ENCODE measurements around the gene ANKRD42. TPM values are rescaled to one million over a fixed set of nuclear protein-coding genes. Genes with fewer than 3 reads are reported as not detected.
"Not testable (repeated sequence)": the region's sequence is repeated elsewhere in the genome, so short reads cannot be mapped to it uniquely, and the experiment has no call there.

Gene ANKRD42
- total RNA-seq, 1 donor from 2014 or later = 9.8 TPM

- Mint-ChIP-seq H3K4me3 (ENCODE audit: unreplicated experiment) (peak overlapping the region; percentile 98), H3K27me3 (ENCODE audit: unreplicated experiment) (no peaks in the 10 kb centered on the region), H3K4me1 (ENCODE audit: unreplicated experiment) (peaks cover 36% of the 10 kb centered on the region), H3K36me3 (ENCODE audit: unreplicated experiment) (peaks cover 20% of the 10 kb centered on the region), H3K9me3 (ENCODE audit: unreplicated experiment) (no peaks in the 10 kb centered on the region), H3K27ac (ENCODE audit: unreplicated experiment) (peak overlapping the region; percentile 98)
- DNase-seq (ENCODE audit: extremely low spot score, unreplicated experiment) = no peak
- TF ChIP-seq CTCF (IDR thresholded peaks at IDR 0.05) = no peak
Measured at GRCh38 chr11:83195649-83196048, 2.1 kb downstream of the ANKRD42 start.

GRCh38 chr11:83200035-83200434, 6.5 kb downstream of the ANKRD42 start:
- no peaks in the 10 kb centered on the region for H3K27me3 Mint-ChIP-seq (ENCODE audit: unreplicated experiment)
- peaks cover 18% of the 10 kb centered on the region for H3K4me1 Mint-ChIP-seq (ENCODE audit: unreplicated experiment)
- H3K27ac Mint-ChIP-seq (ENCODE audit: unreplicated experiment) = no peak overlapping the region
- peaks cover 3% of the 10 kb centered on the region for H3K9me3 Mint-ChIP-seq (ENCODE audit: unreplicated experiment)
- H3K36me3 Mint-ChIP-seq (ENCODE audit: unreplicated experiment) = peaks cover 30% of the 10 kb centered on the region
- DNase-seq (ENCODE audit: extremely low spot score, unreplicated experiment) = no peak
- H3K4me3 Mint-ChIP-seq (ENCODE audit: unreplicated experiment) = no peak overlapping the region
- TF ChIP-seq CTCF (IDR thresholded peaks at IDR 0.05) = no peak

GRCh38 chr11:83205608-83206185, 12.2 kb downstream of the ANKRD42 start:
- TF ChIP-seq CTCF (IDR thresholded peaks at IDR 0.05) = no peak
- Mint-ChIP-seq H3K36me3 (ENCODE audit: unreplicated experiment) (peaks cover 32% of the 10 kb centered on the region), H3K9me3 (ENCODE audit: unreplicated experiment) (peaks cover 3% of the 10 kb centered on the region)

GRCh38 chr11:83206221-83206620, 12.7 kb downstream of the ANKRD42 start:
- Mint-ChIP-seq H3K4me3 (ENCODE audit: unreplicated experiment) (no peak overlapping the region), H3K27ac (ENCODE audit: unreplicated experiment) (no peak overlapping the region), H3K27me3 (ENCODE audit: unreplicated experiment) (no peaks in the 10 kb centered on the region), H3K36me3 (ENCODE audit: unreplicated experiment) (peaks cover 29% of the 10 kb centered on the region), H3K4me1 (ENCODE audit: unreplicated experiment) (no peaks in the 10 kb centered on the region), H3K9me3 (ENCODE audit: unreplicated experiment) (peaks cover 3% of the 10 kb centered on the region)
- TF ChIP-seq CTCF (IDR thresholded peaks at IDR 0.05) = no peak
- no peak for DNase-seq (ENCODE audit: extremely low spot score, unreplicated experiment)

More at GRCh38 chr11:83205608-83206185, 12.2 kb downstream of the ANKRD42 start:
- H3K27me3 Mint-ChIP-seq (ENCODE audit: unreplicated experiment) = no peaks in the 10 kb centered on the region
- DNase-seq (ENCODE audit: extremely low spot score, unreplicated experiment) = no peak
- H3K4me1 Mint-ChIP-seq (ENCODE audit: unreplicated experiment) = no peaks in the 10 kb centered on the region
- no peak overlapping the region for H3K27ac Mint-ChIP-seq (ENCODE audit: unreplicated experiment)
- no peak overlapping the region for H3K4me3 Mint-ChIP-seq (ENCODE audit: unreplicated experiment)

GRCh38 chr11:83206771-83207382, 13.4 kb downstream of the ANKRD42 start:
- not testable (repeated sequence) for H3K27ac Mint-ChIP-seq (ENCODE audit: unreplicated experiment); H3K9me3 Mint-ChIP-seq (ENCODE audit: unreplicated experiment); DNase-seq (ENCODE audit: extremely low spot score, unreplicated experiment); H3K27me3 Mint-ChIP-seq (ENCODE audit: unreplicated experiment); H3K4me3 Mint-ChIP-seq (ENCODE audit: unreplicated experiment); H3K4me1 Mint-ChIP-seq (ENCODE audit: unreplicated experiment)
- peaks cover 29% of the 10 kb centered on the region for H3K36me3 Mint-ChIP-seq (ENCODE audit: unreplicated experiment)

Data from osteocyte (in vitro differentiated cells).